Stimulated activated CD4-positive, alpha-beta T cell treated with anti-CD3 and anti-CD28 coated beads, Interleukin-15, amount 100 ng/mL, for 1 hour (primary cell): ENCODE data around the gene CCT6A.
"Not testable (repeated sequence)": the region's sequence is repeated elsewhere in the genome, so short reads cannot be mapped to it uniquely, and the experiment has no call there.

Experiments
- DNase-seq, 2 donors: peaks; one replicate each; pipeline ENCODE4 v3.0.0-alpha.2; 2020; ENCODE audit warnings: low read depth in 1 of 2, low spot score in 1 of 2

Gene CCT6A, protein sequence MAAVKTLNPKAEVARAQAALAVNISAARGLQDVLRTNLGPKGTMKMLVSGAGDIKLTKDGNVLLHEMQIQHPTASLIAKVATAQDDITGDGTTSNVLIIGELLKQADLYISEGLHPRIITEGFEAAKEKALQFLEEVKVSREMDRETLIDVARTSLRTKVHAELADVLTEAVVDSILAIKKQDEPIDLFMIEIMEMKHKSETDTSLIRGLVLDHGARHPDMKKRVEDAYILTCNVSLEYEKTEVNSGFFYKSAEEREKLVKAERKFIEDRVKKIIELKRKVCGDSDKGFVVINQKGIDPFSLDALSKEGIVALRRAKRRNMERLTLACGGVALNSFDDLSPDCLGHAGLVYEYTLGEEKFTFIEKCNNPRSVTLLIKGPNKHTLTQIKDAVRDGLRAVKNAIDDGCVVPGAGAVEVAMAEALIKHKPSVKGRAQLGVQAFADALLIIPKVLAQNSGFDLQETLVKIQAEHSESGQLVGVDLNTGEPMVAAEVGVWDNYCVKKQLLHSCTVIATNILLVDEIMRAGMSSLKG

DNA sequence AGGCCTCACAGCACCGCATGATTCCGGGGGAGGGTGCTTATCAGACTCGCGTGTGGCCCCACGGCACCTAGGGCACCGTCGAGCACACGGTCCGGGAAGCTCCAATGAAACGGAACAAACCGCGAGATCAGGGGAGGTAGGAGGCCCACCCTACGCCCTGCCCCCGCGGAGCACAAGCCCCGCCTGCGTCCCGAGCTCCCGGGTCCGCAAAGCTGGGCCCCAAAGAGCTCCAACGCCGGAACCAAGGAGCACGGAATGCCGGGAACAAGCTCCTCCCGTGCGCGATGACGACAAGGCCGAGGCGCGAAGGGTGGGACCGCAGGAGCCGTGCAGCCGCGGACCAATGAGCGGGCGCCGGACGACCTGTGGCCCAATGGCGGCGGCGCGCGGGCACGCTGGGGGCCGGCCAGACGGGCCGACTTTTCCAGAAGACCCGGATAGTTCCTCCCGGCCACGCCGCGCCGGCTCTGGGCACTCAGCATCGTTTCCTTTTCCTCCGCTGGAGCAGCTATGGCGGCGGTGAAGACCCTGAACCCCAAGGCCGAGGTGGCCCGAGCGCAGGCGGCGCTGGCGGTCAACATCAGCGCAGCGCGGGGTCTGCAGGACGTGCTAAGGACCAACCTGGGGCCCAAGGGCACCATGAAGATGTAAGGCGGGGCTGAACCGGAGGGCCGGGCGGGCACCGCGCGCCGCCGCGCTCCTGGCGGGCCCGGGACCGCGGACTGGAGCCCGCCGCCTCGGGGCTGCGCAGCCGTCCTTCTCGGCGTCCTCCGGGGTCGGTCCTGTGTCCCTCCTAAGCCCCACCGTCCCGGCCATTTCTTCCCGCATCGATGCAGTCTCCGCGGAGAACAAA is at the start of gene CCT6A, which contains the start of gene PSPH:
TSS of gene CCT6A (plus strand) at position 427 of the 853 bp plus-strand sequence. CDS start at position 511, 84 bp downstream.
TSS of gene PSPH (minus strand) at position 106 of the 853 bp plus-strand sequence. CDS start 30,232 bp downstream, outside the sequence.
- DNase-seq: peak; percentile 76 to 87

DNA sequence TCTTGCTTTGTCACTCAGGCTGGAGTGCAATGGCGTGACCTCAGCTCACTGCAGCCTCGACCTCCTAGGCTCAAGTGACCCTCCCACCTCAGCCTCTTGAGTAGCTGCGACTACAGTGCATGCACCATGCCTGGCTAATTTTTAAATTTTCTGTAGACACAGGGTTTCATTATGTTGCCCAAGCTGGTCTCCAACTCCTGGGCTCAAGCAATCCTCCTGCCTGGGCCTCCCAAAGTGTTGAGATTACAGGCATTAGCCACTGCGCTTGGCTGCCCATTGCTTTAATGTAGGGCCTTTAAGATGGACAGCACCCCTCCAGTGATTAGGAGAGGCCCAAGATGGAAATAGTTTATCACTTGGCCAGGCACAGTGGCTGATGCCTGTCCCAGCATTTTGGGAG is 47.8 kb upstream of the CCT6A start:
- no peak for DNase-seq

DNA sequence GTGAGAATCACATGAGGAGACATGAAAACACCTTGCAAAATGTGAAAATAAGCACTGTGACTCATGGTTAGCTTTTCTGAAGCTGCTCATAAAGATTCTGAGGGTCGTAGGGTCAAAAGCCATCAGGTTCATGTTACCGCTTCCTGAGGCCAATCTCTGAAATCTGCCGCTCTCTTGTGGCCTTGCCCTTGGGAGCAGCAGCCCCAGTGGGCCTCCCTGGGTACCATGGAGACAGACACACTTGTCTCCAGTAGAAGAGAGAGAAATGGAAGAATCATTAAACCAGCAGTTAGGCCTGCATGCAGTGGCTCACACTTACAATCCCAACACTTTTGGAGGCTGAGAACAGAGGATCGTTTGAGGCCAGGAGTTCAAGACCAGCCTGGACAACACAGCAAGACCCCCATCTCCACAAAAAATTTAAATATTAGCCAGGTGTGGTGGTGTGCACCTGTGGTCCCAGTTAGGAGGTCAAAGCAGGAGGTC is 44.4 kb upstream of the CCT6A start:
- no peak for DNase-seq

DNA sequence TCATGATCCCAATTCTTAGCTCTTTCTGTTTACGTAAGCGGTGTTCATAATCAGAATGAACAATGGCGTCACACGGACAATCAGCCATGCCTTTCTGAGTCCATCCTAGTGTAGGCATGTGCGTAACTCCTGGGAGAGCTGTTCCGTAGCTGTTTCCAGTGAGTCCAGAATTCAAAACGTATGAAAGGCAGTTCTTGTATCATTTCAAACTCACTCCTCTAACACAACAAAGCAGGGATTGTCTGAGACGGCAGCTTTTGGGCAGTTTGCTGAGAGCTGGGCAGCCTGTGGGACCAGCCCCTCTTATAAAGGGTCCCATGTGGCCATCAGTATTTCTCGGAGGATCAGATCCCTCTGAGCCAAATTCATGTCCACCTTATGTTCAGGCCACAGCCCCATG is 43.7 kb upstream of the CCT6A start:
- DNase-seq: no peak

DNA sequence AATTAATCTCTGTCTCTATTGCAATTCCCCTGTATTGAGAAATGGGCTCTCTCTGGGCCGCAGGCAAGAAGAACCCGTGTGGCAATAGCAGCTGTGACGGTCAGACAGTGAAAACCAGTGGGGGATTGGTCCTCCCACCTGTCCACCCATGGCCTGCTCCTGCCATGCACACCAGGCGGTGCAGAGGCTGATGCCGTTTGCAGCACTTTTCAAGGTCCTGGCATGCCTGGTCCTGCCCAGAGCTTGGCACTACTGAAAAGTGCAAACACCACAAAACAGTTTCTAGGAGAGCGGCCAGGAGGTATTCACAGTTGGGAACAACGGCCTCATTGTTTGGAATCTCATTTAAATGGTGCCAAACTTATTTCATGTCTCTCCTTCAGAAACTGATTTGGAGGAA is 41.9 kb upstream of the CCT6A start:
- no peak for DNase-seq

DNA sequence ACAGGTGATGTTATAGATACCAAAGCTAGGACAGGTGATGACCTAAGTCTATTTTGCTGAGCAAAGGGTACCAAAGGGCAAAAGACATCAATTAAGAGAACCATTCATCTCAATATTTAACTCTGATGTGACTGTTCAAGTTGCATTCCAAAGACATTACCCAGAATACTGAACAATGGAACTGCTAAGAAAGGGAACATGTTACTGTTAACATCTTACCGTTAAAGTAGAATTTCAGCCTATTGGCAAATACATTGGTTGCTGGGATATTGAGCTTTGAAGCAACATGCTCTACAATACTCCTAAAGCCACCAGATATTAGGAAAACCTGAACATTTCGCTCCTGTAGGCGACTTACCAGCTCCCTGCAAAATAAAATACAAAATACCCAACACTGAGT is 34.5 kb upstream of the CCT6A start:
- DNase-seq: not testable (repeated sequence)

DNA sequence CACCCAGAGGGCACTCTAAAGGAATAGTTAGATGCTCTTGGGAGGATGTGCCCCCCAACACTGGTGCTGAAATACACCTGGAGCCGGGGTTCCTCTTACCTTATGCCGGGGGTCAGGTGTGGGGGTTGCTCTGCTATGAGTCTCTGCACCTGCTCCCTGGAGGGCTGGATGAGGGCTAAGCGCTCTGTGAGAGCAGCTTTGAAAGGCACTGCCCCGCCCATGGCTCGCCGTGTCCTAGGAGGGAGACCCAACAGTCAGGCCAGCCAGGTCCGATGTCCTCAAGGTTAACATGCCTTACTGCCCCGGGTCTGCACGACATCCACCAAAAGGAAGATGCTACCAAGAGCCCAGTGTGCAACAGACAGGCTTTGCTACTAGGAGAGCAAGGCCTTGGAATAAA is 32.1 kb upstream of the CCT6A start:
- DNase-seq: no peak

DNA sequence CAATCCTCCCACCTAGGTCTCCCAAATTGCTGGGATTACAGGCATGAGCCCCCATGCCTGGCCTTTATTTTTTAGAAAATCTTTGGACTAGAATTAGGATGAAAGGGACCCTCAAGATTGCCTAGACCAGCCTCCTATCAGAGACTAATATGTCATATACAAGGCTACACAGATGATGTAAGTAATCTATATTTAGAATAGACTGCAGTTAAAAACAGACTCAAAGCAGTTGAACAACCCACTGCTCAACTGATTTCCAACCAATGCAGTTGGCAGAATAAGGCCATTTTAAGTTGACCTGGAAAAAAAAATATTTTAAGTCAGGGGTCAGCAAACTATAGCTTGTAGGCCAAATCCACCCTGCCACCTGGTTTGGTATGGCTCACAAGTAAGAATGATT is 28.1 kb upstream of the CCT6A start:
- DNase-seq: no peak

DNA sequence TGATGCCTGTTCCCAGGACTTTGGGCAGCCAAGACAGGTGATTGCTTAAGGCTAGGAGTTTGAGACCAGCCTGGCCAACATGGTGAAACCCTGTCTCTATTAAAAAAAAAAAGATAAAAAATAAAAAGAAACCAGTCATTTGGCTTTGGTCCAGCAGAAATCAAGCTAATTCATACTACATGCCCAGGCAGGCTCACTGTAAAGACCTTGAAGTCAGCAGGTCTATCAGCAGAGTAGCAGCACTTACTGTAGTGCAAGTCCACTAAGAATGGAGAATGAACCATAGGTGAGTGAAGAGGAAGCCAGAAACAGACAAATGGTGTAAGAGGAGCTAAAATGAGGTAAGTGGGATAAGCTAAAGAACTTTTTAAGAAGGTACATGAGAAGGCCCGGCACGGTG is 25.0 kb upstream of the CCT6A start:
- DNase-seq: no peak

DNA sequence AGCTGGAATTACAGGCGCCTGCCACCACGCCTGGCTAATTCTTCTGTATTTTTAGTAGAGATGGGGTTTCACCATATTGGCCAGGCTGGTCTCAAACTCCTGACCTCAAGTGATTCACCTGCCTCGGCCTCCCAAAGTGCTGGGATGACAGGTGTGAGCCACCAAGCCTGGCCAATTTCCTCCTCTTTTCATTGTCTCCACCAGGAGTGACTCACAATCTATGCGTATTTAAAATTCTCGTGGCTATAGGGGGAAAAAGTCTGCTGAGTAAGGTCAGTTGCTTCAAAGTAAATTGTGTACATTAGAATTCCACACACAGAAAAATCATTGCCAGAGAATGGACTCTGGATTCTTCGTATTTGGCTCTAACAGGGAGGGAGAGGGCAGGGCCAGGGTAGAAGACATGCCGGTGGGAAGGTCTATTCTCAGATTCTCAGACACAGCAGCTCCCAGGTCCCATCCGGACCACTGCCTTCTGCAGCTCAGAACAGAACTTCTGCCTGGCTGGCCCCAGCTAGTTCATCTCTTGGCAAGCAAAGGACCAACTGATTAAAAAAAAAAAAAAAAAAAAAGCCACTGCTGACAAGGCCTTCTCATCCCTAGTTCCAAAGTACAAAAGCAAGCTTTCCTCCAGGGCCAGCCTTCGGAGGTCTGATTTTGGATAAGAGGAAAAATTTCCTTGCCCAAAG is 22.5 kb upstream of the CCT6A start:
- no peak for DNase-seq

DNA sequence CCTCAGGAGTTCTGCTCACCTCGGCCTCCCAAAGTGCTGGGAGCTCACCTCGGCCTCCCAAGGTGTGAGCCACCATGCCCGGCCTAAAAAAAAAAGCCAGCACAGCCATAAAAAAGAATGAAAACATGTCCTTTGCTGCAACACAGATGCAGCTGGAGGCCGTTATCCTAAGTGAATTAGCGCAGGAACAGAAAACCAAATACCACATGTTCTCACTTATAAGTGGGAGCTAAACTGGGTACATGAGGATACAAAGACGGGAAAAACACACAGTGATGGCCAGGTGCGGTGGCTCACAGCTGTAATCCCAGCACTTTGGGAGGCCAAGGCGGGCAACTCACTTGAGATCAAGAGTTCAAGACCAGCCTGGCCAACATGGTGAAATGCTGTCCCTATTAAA is 21.2 kb upstream of the CCT6A start:
- no peak for DNase-seq

DNA sequence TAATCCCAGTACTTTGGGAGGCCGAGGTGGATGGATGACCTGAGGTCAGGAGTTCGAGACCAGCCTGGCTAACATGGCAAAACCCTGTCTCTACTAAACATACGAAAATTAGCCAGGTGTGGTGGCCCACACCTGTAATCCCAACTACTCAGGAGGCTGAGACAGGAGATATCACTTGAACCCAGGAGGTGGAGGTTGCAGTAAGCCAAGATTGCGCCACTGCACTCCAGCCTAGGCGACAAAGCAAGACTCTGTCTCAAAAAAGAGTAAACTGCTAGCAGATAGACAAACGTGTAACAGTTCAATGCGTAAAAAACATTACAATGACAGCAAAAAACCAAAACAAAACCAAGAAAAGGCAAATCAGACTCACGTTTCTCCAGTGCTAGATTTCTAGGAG is 20.0 kb upstream of the CCT6A start:
- DNase-seq: not testable (repeated sequence)

DNA sequence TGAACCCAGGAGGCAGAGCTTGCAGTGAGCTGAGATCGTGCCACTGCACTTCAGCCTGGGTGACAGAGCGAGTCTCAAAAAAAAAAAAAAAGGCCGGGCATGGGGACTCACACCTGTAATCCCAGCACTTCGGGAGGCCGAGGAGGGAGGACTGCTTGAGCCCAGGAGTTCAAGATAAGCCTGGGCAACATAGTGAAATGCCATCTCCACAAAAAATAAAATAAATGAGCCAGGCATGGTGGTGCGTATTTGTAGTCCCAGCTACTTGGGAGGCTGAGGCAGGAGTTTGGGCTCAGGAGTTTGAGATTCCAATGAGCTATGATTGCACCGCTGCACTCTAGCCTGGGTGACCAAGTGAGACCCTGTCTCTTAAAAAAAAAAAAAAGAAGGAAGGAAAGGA is 19.0 kb upstream of the CCT6A start:
- DNase-seq: not testable (repeated sequence)

DNA sequence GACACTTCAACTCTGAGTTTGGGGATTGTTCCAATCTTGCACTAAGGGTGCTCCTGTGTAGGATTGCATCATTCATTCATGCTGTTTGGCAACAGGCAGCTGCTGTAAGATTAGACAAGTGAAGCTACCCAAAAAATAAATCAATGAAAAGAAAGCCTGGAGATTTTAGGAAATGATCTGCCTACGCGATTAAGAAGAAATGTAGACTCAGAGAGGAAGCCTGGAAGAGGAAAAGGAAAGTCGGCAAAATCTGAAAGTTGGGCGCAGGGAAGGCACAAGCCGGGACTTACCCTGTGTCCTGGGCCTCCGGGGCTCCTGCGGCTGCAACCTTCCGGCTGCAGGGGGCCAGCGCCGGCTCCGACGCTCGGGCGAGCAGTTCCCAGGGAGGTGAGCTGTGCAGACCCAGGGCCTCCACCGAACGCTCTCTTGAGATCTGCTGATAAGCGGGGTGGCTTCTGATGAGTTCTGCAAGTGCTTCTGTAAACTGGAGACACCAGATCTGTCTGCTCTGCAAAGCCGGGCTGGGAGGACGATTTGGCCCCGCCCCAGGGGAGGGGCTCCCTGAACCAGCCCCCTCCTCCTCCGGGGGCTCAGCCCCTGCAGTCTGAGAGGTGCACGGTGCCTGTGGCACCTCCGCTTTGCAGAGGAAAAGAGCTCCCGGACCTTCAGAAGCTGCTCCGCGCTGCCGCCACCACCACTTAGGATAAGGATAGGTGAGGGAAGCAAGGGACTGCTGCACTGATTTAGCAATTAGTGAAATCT is 17.7 kb upstream of the CCT6A start:
- peak; percentile 39 to 62 for DNase-seq

DNA sequence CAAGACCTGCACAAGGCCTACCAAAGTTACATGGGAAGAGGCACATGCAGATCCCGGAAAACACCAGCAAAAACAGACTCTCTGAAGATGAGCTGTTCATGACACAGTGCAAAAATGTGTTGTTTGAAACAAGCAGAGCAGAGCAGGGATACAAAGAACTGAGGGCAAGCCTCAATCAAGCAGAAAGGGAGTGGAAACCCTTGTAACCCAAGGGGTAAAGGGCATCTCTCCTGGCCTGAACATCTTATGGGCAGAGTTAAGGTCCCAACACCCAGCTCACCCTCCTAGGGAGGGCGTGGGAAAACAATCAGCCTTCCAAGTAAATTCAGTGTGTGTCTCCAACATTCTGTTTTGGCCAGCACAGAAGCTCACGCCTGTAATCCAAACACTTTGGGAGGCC is 10.8 kb upstream of the CCT6A start:
- DNase-seq: no peak

DNA sequence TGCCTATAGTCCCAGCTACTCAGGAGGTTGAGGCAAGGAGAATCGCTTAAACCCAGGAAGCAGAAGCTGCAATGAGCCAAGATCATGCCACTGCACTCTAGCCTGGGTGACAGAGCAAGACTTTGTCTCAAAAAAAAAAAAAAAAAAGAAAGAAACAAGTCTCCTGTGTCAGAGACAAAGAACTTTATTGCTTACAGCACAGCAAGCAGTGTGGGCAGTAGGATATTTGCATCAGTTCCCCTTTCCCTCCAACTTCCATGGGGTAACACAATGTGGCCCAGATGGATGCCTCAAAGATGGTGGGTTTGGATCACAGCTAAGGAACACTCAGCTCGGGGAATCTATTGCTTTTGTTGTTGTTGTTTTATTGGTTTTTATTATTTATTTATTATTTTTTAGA is 5.8 kb upstream of the CCT6A start:
- not testable (repeated sequence) for DNase-seq

DNA sequence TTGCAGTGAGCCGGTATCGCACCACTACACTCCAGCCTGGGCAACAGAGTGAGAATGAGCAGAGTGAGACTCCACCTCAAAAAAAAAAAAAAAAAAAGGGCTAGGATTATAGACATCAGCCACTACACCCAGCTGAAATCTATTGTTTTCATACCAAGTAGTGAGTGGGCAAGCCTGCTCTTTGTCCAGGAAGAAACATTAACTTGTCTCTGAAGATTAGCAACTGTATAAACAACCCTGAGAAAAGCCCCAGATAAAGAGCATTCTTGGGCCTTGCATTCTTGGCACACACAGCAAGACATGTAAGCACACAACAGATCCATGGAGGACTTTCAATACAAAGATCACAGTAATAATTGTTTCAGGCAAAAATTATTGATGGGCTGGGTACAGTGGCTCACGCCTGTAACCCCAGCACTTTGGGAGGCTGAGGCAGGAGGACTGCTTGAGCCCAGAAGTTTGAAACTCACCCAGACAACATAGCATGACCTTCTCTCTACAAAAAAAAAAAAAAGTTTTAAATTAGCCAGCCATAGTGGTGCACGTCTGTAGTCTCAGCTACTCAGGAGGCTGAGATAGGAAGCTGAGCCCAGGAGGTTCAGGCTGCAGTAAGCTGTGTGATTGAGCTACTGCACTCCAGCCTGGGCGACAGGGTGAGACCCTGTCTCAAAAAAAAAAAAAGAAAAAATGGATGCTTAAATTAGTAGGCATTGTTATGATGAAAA is 4.7 kb upstream of the CCT6A start:
- DNase-seq: no peak

DNA sequence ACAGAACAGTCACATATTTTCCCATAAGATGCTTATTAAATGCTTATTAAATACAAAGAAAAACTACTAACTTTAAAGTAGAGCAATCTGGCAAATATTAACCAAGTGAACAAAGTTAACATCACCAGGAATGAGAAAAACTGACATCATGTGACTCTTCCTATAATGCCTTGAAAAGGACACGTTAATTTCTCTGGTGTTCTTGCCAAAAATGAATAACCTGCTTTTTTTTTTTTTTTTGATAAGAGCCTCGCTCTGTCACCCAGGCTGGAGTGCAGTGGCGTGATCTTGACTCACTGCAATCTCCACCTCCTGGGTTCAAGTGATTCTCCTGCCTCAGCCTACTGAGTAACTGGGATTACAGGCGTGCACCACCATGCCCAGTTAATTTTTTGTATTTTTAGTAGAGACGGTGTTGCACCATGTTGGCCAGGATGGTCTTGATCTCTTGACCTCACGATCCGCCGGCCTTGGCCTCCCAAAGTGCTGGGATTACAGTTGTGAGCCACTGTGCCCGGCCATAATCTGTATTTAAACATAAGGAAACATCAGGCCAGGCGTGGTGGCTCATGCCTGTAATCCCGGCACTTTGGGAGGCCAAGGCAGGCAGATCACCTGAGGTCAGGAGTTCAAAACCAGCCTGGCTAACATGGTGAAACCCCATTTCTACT is 4.0 kb upstream of the CCT6A start:
- DNase-seq: not testable (repeated sequence)

DNA sequence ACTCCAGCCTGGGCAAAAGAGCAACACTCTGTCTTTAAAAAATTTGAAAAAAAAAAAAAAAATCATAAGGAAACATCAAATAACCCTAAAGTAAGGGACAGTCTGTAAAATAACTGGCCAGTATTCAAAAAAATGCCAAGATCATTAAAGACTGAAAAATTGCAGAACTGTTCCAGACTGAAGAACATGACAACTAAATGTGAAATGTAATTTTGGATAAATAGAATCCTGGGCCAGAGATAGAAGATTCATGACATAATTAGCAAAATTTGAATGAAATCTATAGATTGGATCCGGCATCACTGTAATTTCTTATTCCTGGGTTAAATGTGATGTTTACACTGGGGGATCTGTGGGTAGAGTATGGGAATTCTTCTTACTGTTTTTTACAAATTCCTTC is 3.3 kb upstream of the CCT6A start:
- DNase-seq: no peak
